ENCODE measurements around the gene TJP2. TPM values are rescaled to one million over a fixed set of nuclear protein-coding genes. Genes with fewer than 3 reads are reported as not detected.

The TJP2 gene
- total RNA-seq, 4 donors from 2014 or later: 200 to 266 (median 232) TPM

GRCh38 chr9:69191231-69191630, 17.2 kb downstream of the TJP2 start:
- Histone ChIP-seq H3K4me3 (replicated peaks in 1 of 3) (no peak overlapping the region), H3K4me1 (peaks cover 49 to 79% of the 10 kb centered on the region in 2 donors), H3K27me3 (no peaks in the 10 kb centered on the region), H3K9me3 (no peaks in the 10 kb centered on the region), H3K36me3 (no peaks in the 10 kb centered on the region), H3K27ac (no peak overlapping the region)
- 77 to 79% methylated on average over 3 of the region's 3 CpGs for WGBS, 2 donors
- TF ChIP-seq CTCF (IDR thresholded peaks at IDR 0.05) (no peak), POLR2A (IDR thresholded peaks at IDR 0.05) (no peak)
- no peak for DNase-seq
- intact Hi-C loops (cut with DNase I): loop anchor here (5.0 kb wide), 2 partner anchors 139 to 154 kb away; partner anchors contain the start of gene FXN

DNA sequence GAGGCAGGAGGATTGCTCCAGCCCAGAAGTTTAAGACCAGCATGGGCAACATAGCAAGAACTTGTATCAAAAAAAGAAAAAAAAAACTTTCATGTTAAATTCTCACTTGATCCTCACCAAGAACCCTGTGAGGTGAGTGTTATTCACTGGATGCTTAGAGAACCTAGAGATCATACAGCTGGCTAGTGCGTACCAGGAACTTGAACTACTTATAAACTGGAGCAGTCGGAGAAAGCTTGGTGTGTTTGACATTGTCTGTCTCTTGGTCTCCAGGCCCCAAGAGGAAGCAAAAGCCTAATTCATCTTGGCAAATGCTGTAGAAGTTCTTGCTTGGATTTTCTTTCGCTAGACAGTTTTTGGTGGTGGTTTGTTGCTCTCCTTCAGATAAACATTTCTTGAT, 18.1 kb downstream of the TJP2 start:
- no peaks in the 10 kb centered on the region for H3K36me3 ChIP-seq
- no peak for TF ChIP-seq CTCF (IDR thresholded peaks at IDR 0.05)
- TF ChIP-seq POLR2A (IDR thresholded peaks at IDR 0.05): no peak
- DNase-seq: no peak
- no peaks in the 10 kb centered on the region for H3K9me3 ChIP-seq
- no peak overlapping the region for H3K4me3 ChIP-seq (replicated peaks in 1 of 3)
- 78 to 89% methylated on average over 3 of the region's 3 CpGs for WGBS, 2 donors
- peaks cover 40 to 72% of the 10 kb centered on the region in 2 donors for H3K4me1 ChIP-seq
- intact Hi-C loops (cut with DNase I): loop anchor here (5.0 kb wide), 2 partner anchors 140 to 155 kb away; partner anchors contain the start of gene FXN
- no peaks in the 10 kb centered on the region for H3K27me3 ChIP-seq
- H3K27ac ChIP-seq: peak overlapping the region; percentile 21 to 63 (median 56)

DNA sequence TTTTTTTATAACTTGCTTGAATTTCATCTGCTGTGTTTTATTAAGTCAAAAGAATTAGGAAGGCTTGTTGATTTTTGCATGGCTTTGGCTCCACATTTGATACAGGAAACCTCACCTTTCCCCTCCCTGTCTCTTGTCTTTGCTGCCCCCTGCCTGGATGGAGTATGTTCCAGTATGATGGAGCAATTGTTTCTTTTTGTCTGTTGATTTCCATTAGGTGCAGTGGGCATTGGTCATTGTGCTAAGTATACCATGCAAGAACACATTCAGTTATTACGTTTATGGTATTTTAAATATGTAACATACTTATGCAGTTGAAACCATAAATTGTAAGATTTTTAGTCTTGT, 19.6 kb downstream of the TJP2 start:
- no peak overlapping the region for H3K4me3 ChIP-seq (replicated peaks in 1 of 3)
- TF ChIP-seq POLR2A (IDR thresholded peaks at IDR 0.05) (no peak), CTCF (IDR thresholded peaks at IDR 0.05) (peak in 4 of 6 experiments; percentile 35 to 55 (median 44))
- H3K36me3 ChIP-seq: no peaks in the 10 kb centered on the region
- H3K4me1 ChIP-seq: peaks cover 42 to 66% of the 10 kb centered on the region in 2 donors
- H3K27me3 ChIP-seq: no peaks in the 10 kb centered on the region
- intact Hi-C loops (cut with DNase I): loop anchor here (5.0 kb wide), 2 partner anchors 141 to 156 kb away; partner anchors contain the start of gene FXN
- H3K27ac ChIP-seq: peak overlapping the region in 2 of 3 donors; percentile 56 to 63
- H3K9me3 ChIP-seq: no peaks in the 10 kb centered on the region
- peak; percentile 54 to 55 for DNase-seq
- 48 to 66% methylated on average over 1 of the region's 1 CpG for WGBS, 2 donors

DNA sequence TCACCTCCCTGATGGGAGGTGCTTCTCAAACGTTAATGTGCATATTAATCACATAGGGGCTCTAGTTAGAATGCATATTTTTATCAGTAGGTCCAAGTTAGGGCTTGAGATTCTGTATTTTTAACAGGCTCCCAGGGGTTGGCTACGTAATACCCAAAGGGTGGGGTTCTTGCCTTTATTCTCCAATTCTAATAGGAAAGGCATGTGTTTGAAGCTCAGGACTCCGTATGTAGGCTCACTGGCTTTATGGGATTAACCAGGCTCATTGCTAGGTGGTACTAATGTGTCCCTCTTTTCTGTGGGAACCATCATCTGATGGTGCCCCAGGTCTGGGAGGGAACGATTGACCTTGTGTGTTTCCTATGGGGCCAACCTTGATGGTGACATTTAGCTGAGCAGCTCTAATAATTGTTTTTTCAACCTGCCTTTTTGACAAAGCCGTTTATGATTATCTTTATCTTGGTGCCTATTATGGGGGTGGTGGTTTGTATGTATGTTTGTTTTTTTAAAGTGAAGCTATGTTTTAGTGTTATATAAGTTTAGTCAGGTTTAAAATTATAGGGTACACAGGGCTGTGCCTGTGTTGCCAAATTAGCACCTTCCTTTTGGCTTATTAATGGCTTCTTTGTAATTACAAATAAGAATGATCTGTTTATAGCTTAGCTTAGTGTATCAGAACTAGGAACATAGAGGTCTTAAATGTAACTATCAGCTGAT, 20.8 kb downstream of the TJP2 start:
- 57 to 79% methylated on average over 5 of the region's 5 CpGs for WGBS, 2 donors
- DNase-seq: no peak
- intact Hi-C loops (cut with DNase I): loop anchor here (5.0 kb wide), 2 partner anchors 143 to 158 kb away; partner anchors contain the start of gene FXN
- Histone ChIP-seq H3K4me3 (replicated peaks in 1 of 3) (no peak overlapping the region), H3K9me3 (no peaks in the 10 kb centered on the region), H3K27ac (no peak overlapping the region), H3K27me3 (no peaks in the 10 kb centered on the region), H3K36me3 (no peaks in the 10 kb centered on the region), H3K4me1 (peaks cover 51 to 71% of the 10 kb centered on the region in 2 donors)
- TF ChIP-seq POLR2A (IDR thresholded peaks at IDR 0.05) (no peak), CTCF (IDR thresholded peaks at IDR 0.05) (no peak)

- Histone ChIP-seq H3K9me3 (no peaks in the 10 kb centered on the region), H3K4me3 (replicated peaks in 1 of 3) (no peak overlapping the region), H3K4me1 (peaks cover 52 to 70% of the 10 kb centered on the region in 2 donors), H3K27ac (peak overlapping the region in 1 of 3 donors; percentile 43), H3K27me3 (no peaks in the 10 kb centered on the region), H3K36me3 (no peaks in the 10 kb centered on the region)
- DNase-seq: no peak
- no peak for TF ChIP-seq CTCF (IDR thresholded peaks at IDR 0.05)
- WGBS, 2 donors: 42 to 57% methylated on average over 3 of the region's 3 CpGs
- intact Hi-C loops (cut with DNase I): no loop called here
These were observed 21.6 kb downstream of the TJP2 start for GRCh38 chr9:69195668-69196067.
